Measurements from ENCODE around the gene ADGRL3.
"Not testable (repeated sequence)": the region's sequence is repeated elsewhere in the genome, so short reads cannot be mapped to it uniquely, and the experiment has no call there.

Gene ADGRL3

DNA sequence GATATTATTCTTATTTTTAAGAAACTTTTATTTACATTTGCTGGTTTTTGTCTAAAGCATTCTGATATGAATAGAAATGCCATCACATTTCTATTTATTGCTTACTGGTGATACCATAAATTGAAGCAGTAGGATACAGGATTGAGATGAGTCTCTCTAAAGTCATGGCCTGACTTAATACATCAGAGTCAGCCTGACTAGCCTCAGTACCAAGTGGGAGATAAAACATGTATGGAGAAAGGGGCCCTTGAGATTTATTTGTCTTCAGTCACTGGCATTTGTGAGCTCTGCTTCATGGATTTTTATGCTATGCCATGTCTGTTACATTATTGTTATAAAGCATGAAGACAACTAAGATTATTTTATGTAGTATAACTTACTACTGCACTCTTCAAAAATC, 465.5 kb downstream of the ADGRL3 start:
- no peak for DNase-seq

DNA sequence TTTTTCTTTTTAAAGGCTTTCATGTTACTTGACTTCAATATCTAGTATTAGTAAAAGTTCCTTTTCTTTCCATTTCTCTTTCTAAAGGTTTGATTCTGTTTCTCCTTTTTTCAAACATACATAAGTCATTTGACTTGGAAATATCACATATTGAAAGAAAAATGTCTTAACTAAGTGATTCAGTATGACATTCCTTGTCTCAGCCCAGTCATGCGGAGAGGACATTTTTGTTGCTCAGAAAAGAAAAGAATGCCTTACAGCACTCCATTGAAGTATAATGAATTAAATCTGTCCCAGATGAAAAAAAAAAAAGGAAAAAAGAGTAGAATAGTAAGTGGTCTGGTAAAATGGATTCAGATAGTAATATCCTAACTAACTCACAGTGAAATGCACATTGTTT, 466.1 kb downstream of the ADGRL3 start:
- DNase-seq, result no peak

GRCh38 chr4:61671599-61671998, 471.5 kb downstream of the ADGRL3 start:
- DNase-seq, result no peak

- DNase-seq, result no peak
Observed at GRCh38 chr4:61675464-61675863, 475.3 kb downstream of the ADGRL3 start.

GRCh38 chr4:61678297-61678696, 478.2 kb downstream of the ADGRL3 start:
- DNase-seq, result no peak

GRCh38 chr4:61693520-61693919, 493.4 kb downstream of the ADGRL3 start:
- DNase-seq, result no peak

DNA sequence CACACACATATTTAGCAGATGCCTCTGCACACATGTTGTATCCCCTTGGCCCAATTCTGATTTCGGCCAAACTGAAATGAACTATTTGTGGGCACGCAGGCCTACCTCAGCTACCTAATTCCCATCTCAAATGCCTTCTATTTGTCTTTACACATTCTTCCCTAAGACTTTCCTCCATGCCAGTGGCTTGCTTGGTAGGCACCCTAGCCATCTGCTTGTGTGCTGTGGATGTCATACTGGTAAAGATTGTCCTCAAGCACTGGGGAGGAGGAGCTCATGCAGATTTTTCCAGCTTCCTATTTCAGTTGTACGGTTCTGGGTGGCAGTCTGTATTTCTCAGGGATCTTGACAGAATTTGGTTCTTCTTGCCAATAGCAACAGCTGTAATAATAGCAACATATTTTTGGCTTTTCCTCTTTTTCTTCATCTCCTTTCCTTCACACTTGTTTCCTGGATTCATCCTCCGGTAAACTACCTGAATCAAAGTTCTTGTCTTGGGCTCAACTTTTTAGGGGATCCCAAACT, 514.3 kb downstream of the ADGRL3 start:
- no peak for DNase-seq

DNA sequence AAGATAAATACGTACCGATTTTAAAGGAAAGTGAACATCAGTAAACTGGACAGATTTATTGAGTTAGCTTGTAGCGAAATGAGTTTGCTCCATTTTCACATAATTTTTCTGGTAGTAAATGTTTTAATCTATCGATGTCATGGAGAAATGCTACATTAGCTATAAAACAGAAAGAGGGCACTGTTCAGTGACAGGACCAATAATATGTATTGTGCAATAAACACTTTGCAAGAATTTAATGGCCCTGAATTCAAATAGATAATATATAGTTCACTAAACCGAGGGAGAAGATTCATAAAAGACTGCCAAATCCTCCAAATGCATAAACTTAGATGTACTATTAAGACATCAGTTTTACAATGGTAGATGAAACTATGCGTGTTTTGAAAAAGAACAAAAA, 516.3 kb downstream of the ADGRL3 start:
- DNase-seq, result no peak

DNA sequence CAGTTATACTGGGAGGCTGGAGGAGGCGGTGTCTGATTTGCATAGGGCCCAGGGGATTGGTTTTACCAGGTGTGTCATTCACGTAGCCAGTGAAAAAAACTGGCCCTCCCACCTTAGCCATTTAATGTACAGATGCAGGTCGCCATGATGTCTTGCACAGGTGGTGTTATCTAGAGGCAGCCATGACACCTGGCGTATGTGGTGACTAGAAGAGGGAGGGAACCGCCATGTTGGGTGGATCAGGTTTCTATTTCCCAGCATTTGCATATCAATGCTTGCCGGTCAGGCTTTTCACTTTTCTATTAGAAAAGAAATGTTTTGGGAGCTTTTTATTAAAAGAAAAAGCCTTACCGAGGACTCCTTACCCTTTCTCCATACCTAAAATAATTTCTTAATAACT, 523.4 kb downstream of the ADGRL3 start:
- DNase-seq, result no peak

GRCh38 chr4:61727286-61727685, 527.2 kb downstream of the ADGRL3 start:
- DNase-seq, result no peak

GRCh38 chr4:61734409-61734808, 534.3 kb downstream of the ADGRL3 start:
- DNase-seq, result no peak

DNA sequence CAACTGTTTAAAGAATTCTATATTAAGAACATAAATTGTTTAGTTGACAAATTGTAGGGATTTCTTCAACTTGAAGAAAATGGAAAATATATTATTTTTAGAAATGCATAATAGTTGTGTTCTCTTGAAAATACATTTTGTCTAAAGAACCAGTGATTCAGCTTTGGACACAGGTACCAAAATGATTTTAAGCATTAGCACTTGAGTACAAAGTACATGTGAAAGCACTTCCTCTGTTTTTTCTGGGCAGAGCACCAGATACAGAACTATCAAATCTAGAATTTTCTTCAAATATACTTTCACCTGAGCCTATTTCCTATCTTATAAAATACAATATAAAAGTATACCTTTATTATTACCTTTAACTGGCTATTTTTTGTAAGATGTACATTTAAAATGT, 539.8 kb downstream of the ADGRL3 start:
- DNase-seq, result no peak

DNA sequence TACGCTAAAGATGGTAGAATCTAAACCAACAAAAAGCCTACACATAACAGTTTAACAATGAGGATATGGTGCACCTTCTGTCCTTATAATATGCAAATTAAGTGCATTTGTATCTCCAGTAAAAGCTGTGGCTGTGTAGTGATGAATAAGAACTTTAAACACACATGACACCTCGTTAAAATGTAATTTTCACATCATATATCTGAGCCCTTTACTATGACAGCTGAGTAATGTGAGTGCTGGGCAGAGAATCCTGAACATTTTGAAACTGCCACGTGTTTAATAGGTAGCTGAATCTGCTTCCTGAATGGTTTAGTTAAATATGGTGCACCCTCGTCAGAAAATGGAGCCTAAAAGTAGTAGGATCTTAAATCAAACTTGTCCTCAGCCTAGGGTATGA, 540.8 kb downstream of the ADGRL3 start:
- DNase-seq, result no peak

- no peak for DNase-seq
Observed at GRCh38 chr4:61741327-61742096, 541.4 kb downstream of the ADGRL3 start.

GRCh38 chr4:61750810-61751209, 550.7 kb downstream of the ADGRL3 start:
- no peak for DNase-seq

DNA sequence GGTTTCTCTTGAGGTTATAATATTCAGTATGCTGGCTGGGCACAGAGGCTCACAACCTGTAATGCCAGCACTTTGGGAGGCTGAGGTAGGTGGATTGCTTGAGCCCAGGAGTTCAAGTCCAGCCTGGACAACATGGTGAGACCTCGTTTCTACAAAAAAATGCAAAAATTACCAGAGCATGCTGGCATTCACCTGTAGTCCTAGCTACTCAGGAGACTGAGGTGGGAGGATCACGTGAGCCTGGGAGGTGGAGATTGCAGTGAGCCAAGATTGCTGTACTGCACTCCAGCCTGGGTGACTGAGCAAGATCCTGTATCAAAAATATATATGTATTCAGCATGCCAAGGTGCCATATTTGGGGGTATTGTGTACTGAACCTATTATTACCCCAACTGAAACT, 552.5 kb downstream of the ADGRL3 start:
- DNase-seq, result no peak

- no peak for DNase-seq
Observed at GRCh38 chr4:61753739-61754138, 553.6 kb downstream of the ADGRL3 start.

- not testable (repeated sequence) for DNase-seq
Observed at GRCh38 chr4:61756937-61757336, 556.8 kb downstream of the ADGRL3 start.

GRCh38 chr4:61757983-61758382, 557.9 kb downstream of the ADGRL3 start:
- not testable (repeated sequence) for DNase-seq

DNA sequence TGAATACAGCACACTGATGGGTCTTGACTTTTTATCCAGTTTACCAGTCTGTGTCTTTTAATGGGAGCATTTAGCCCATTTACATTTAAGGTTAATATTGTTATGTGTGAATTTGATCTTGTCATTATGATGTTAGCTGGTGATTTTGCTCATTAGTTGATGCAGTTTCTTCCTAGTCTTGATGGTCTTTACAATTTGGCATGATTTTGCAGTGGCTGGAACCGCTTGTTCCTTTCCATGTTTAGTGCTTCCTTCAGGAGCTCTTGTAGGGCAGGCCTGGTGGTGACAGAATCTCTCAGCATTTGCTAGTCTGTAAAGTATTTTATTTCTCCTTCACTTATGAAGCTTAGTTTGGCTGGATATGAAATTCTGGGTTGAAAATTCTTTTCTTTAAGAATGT, 558.5 kb downstream of the ADGRL3 start:
- DNase-seq, result not testable (repeated sequence)

DNA sequence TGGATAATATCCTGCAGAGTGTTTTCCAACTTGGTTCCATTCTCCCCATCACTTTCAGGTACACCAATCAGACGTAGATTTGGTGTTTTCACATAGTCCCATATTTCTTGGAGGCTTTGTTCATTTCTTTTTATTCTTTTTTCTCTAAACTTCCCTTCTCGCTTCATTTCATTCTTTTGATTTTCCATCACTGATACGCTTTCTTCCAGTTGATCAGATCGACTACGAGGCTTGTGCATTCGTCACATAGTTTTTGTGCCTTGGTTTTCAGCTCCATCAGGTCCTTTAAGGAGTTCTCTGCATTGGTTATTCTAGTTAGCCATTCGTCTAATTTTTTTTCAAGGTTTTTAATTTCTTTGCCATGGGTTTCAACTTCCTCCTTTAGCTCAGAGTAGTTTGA, 559.1 kb downstream of the ADGRL3 start:
- not testable (repeated sequence) for DNase-seq

- DNase-seq, result not testable (repeated sequence)
Observed at GRCh38 chr4:61759885-61760284, 559.8 kb downstream of the ADGRL3 start.

GRCh38 chr4:61760820-61761219, 560.7 kb downstream of the ADGRL3 start:
- no peak for DNase-seq

DNA sequence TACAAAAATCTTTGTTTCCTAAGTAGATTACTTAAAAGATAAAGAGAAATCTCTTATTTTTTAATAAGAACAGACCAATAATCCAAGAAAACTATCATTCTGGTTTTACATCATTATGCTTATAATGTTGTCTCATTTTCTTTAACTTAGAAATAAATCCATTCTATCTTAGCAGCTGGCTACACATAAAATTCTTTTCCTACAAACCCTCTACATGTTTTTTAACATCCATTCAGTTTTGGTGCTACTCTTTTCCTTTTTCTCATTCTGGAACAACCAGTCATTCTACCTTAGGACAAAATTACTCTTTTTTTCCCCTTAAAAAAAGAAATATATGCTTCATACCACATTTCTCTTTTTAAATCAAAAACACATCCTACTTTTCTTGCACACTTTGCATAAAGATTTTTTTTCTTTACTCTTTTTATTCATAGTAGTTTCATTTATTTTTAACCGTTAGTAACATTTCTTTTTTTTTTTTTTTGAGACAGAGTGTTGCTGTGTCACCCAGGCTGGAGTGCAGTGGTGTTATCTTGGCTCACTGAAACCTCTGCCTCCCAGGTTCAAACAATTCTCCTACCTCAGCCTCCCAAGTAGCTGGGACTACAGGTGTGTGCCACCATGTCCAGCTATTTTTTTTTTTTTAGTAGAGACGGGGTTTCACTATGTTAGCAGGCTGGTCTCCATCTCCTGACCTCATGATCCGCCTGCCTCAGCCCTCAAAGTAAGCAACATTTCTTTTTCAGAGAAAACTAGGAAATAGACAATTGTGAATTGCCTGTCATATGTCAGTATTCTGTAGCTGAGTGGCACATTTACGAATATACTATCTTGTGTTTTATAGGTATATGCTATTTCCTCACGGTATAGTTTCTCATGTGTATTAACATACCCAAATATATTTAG, 562.8 kb downstream of the ADGRL3 start:
- no peak for DNase-seq

Data from activated naive CD4-positive, alpha-beta T cell treated with anti-CD3 and anti-CD28 coated beads, Interleukin-2, amount 50 U/mL, for 16 hours (primary cell).